ENCODE data around the gene BCORL1.

Gene BCORL1, protein sequence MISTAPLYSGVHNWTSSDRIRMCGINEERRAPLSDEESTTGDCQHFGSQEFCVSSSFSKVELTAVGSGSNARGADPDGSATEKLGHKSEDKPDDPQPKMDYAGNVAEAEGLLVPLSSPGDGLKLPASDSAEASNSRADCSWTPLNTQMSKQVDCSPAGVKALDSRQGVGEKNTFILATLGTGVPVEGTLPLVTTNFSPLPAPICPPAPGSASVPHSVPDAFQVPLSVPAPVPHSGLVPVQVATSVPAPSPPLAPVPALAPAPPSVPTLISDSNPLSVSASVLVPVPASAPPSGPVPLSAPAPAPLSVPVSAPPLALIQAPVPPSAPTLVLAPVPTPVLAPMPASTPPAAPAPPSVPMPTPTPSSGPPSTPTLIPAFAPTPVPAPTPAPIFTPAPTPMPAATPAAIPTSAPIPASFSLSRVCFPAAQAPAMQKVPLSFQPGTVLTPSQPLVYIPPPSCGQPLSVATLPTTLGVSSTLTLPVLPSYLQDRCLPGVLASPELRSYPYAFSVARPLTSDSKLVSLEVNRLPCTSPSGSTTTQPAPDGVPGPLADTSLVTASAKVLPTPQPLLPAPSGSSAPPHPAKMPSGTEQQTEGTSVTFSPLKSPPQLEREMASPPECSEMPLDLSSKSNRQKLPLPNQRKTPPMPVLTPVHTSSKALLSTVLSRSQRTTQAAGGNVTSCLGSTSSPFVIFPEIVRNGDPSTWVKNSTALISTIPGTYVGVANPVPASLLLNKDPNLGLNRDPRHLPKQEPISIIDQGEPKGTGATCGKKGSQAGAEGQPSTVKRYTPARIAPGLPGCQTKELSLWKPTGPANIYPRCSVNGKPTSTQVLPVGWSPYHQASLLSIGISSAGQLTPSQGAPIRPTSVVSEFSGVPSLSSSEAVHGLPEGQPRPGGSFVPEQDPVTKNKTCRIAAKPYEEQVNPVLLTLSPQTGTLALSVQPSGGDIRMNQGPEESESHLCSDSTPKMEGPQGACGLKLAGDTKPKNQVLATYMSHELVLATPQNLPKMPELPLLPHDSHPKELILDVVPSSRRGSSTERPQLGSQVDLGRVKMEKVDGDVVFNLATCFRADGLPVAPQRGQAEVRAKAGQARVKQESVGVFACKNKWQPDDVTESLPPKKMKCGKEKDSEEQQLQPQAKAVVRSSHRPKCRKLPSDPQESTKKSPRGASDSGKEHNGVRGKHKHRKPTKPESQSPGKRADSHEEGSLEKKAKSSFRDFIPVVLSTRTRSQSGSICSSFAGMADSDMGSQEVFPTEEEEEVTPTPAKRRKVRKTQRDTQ (N-terminal part only)

GRCh38 chrX:129982300-129983251, at the start of gene BCORL1:
Gene BCORL1 (plus strand): TSS chrX:129982635. CDS start chrX:130005232, 22,597 bp downstream.
- TF ChIP-seq ZFX (IDR thresholded peaks at IDR 0.05; ENCODE audit: borderline replicate concordance) (no peak), CTCF (IDR thresholded peaks at IDR 0.05) (no peak)
- no peak within 1 kb of the TSS; the same call in 1 of the 2 replicates for H3K27ac ChIP-seq

- H3K27ac ChIP-seq: no peak overlapping the region; the same call in 1 of the 2 replicates
- TF ChIP-seq ZFX (IDR thresholded peaks at IDR 0.05; ENCODE audit: borderline replicate concordance): no peak
- no peak for TF ChIP-seq CTCF (IDR thresholded peaks at IDR 0.05)
Measured at GRCh38 chrX:129932821-129933321, 49.6 kb upstream of the BCORL1 start.

GRCh38 chrX:129933700-129934099, 48.7 kb upstream of the BCORL1 start:
- TF ChIP-seq CTCF (IDR thresholded peaks at IDR 0.05): no peak
- TF ChIP-seq ZFX (IDR thresholded peaks at IDR 0.05; ENCODE audit: borderline replicate concordance): no peak

DNA sequence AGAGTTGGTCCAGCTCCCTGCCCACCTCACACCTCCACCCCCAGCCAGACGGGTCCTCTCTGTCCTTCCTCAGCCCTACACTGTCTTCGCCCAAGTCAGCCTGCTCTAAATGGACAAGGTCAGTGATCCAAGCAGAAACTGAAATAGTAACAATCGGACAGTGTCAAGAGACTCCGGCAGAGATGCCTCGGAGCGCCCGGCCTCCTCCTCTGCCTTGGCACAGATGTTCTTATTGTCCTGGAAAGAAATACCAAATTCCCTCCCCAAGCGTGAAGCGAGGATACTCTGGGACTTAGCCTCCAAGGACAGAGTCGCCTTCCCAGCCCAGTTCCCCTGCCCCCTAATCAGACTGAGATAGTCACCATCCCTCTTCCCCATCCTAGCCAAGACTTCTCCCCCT, 48.0 kb upstream of the BCORL1 start:
- no peak overlapping the region for H3K27ac ChIP-seq
- TF ChIP-seq CTCF (IDR thresholded peaks at IDR 0.05) (no peak), ZFX (IDR thresholded peaks at IDR 0.05; ENCODE audit: borderline replicate concordance) (no peak)

More at GRCh38 chrX:129933700-129934099, 48.7 kb upstream of the BCORL1 start:
- no peak overlapping the region for H3K27ac ChIP-seq

- H3K27ac ChIP-seq: no peak overlapping the region
- TF ChIP-seq ZFX (IDR thresholded peaks at IDR 0.05; ENCODE audit: borderline replicate concordance): no peak
- TF ChIP-seq CTCF (IDR thresholded peaks at IDR 0.05): no peak
Measured at GRCh38 chrX:129934952-129935351, 47.5 kb upstream of the BCORL1 start.

GRCh38 chrX:129938081-129938480, 44.4 kb upstream of the BCORL1 start:
- H3K27ac ChIP-seq: no peak overlapping the region
- no peak for TF ChIP-seq CTCF (IDR thresholded peaks at IDR 0.05)
- TF ChIP-seq ZFX (IDR thresholded peaks at IDR 0.05; ENCODE audit: borderline replicate concordance): no peak

Data from 22Rv1 (cell line).